Psoas muscle (tissue), 8 donors: ENCODE data around the gene LPP. TPM values are rescaled to one million over a fixed set of nuclear protein-coding genes. Genes with fewer than 3 reads are reported as not detected.

ENCODE experiments used
- ATAC-seq, 4 donors: fragments of 200-7000 bp; cut with Tn5 transposase; one replicate each; pipeline ENCODE4 v1.9.1; 2020; ENCODE audit warnings: moderate library complexity in 3 of 4, mild to moderate bottlenecking in 2 of 4
- DNase-seq, 2 donors: peaks; one replicate each; pipeline ENCODE4 v3.0.0-alpha.2; 2020
- H3K27ac ChIP-seq: fragments of 200-600 bp; one replicate; pipeline ENCODE4 v1.8.0; 2022
- H3K27me3 ChIP-seq, 3 donors: fragments of 200-600 bp in 1 of 3; one replicate each; pipeline versions ENCODE4 v1.6.1 to v1.8.0; 2013 to 2022; ENCODE audit warnings: low read length in 2 of 3, mild to moderate bottlenecking in 2 of 3, moderate library complexity in 1 of 3; ENCODE audit not compliant: insufficient read depth in 3 of 3
- H3K36me3 ChIP-seq, 2 donors: fragments of 200-600 bp in 1 of 2; one replicate each; pipeline versions ENCODE4 v1.6.1 to v1.8.0; 2013 to 2022; ENCODE audit warnings: low read depth in 1 of 2, mild to moderate bottlenecking in 1 of 2, moderate library complexity in 1 of 2; ENCODE audit not compliant: insufficient read depth in 1 of 2
- H3K4me1 ChIP-seq: fragments of 200-600 bp; one replicate; pipeline ENCODE4 v1.8.0; 2022
- H3K4me3 ChIP-seq: fragments of 200-600 bp; one replicate; pipeline ENCODE4 v1.8.0; 2022; ENCODE audit warnings: mild to moderate bottlenecking
- H3K9me3 ChIP-seq: fragments of 200-600 bp; one replicate; pipeline ENCODE4 v1.8.0; 2022
- CTCF ChIP-seq: fragments of 200-600 bp; IDR thresholded peaks from one replicate; pipeline ENCODE4 v1.8.0; 2022; ENCODE audit warnings: antibody characterized with exemption
- WGBS, 3 donors: extraction: QIAGEN DNeasy Blood & Tissue Kit; methylation state at CpG; one replicate each; pipeline versions ENCODE4 v1.1.6 to v1.1.7; 2013; 5-methylcytosine and 5-hydroxymethylcytosine counted together
- intact Hi-C, 2 donors: fragments of 100-400 bp; cut with DNase I; formaldehyde crosslinking; loops; one replicate each; pipeline versions ENCODE4 v1.11.0 to v1.14.2; 2022
- polyA plus RNA-seq, 3 donors: library from polyadenylated mRNA; stranded (reverse); fragments of 200-250 nt; gene quantifications; one replicate each; pipeline ENCODE4 v1.2.3, GENCODE V29; 2013
- total RNA-seq, 4 donors: library from RNA; stranded (reverse); fragmentation: NEBNext Ultra II Directional in 2 of 4; extraction: Animal tissue kit (Norgen Biotek cat#: 25700) in 2 of 4; gene quantifications; one replicate each; pipeline versions ENCODE4 v1.2.1 to v1.2.4, GENCODE V29; 2021 to 2023
- donor health status: healthy with polysubstance abuse.
- donor health status: DM: no; HTN: no; CAD: no; lungs with moderate emphysema.
- donor health status: Bipolar disorder and iron deficiency.
- donor health status: healthy.
- donor health status: DM: yes; HTN: yes; CAD: no.
- donor health status: DM: no; HTN: no; CAD: no.
- donor health status: DM: no; HTN: no; CAD: no.
- donor health status: DM: yes; HTN: yes; CAD: no.

LPP gene
- total and polyA plus RNA-seq, 7 donors = 2.6 to 80.3 (median 42.8) TPM

- no peaks in the 10 kb centered on the region for H3K4me1 ChIP-seq
- no peak overlapping the region for H3K27ac ChIP-seq
- H3K4me3 ChIP-seq = no peak overlapping the region
- intact Hi-C loops = loop anchor here in 1 of 2 donors (10.0 kb wide), 1 partner anchor 328 kb away; no protein-coding TSS in a partner anchor
- H3K27me3 ChIP-seq = no peaks in the 10 kb centered on the region
- 44 to 68% (median 57%) methylated on average over 2 of the region's 2 CpGs for WGBS, 3 donors
- no peak for TF ChIP-seq CTCF
- no peaks in the 10 kb centered on the region for H3K9me3 ChIP-seq
- peak; percentile 27 to 69 (median 50) for ATAC-seq
- DNase-seq = no peak
- H3K36me3 ChIP-seq = no peaks in the 10 kb centered on the region
These were observed 463.3 kb downstream of the LPP start for GRCh38 chr3:188617270-188617669.

GRCh38 chr3:188617988-188618701 lies 464.2 kb downstream of the LPP start:
- Histone ChIP-seq H3K27me3 (no peaks in the 10 kb centered on the region), H3K4me3 (no peak overlapping the region), H3K9me3 (no peaks in the 10 kb centered on the region), H3K36me3 (no peaks in the 10 kb centered on the region), H3K27ac (no peak overlapping the region), H3K4me1 (no peaks in the 10 kb centered on the region)
- no peak for TF ChIP-seq CTCF
- WGBS, 3 donors = 91 to 94% (median 91%) methylated on average over 5 of the region's 5 CpGs
- DNase-seq (no peak), ATAC-seq (no peak)
- intact Hi-C loops = loop anchor here in 1 of 2 donors (10.0 kb wide), 1 partner anchor 327 kb away; no protein-coding TSS in a partner anchor

GRCh38 chr3:188620752-188621151 lies 466.8 kb downstream of the LPP start:
- TF ChIP-seq CTCF = no peak
- WGBS, 3 donors = 97 to 99% (median 99%) methylated on average over 2 of the region's 2 CpGs
- H3K27me3 ChIP-seq = no peaks in the 10 kb centered on the region
- peaks cover 10% of the 10 kb centered on the region for H3K4me1 ChIP-seq
- no peak overlapping the region for H3K4me3 ChIP-seq
- intact Hi-C loops = no loop called here
- DNase-seq (no peak), ATAC-seq (no peak)
- no peaks in the 10 kb centered on the region for H3K36me3 ChIP-seq
- H3K27ac ChIP-seq = no peak overlapping the region
- H3K9me3 ChIP-seq = no peaks in the 10 kb centered on the region

- Histone ChIP-seq H3K4me3 (no peak overlapping the region), H3K27ac (no peak overlapping the region), H3K9me3 (peaks cover 3% of the 10 kb centered on the region), H3K36me3 (no peaks in the 10 kb centered on the region), H3K4me1 (peaks cover 15% of the 10 kb centered on the region), H3K27me3 (no peaks in the 10 kb centered on the region)
- ATAC-seq (peak in 3 of 4 donors; percentile 51 to 83 (median 58)), DNase-seq (no peak)
- intact Hi-C loops = no loop called here
- no peak for TF ChIP-seq CTCF
- 15 to 26% (median 21%) methylated on average over 3 of the region's 3 CpGs for WGBS, 3 donors
These were observed 470.4 kb downstream of the LPP start for GRCh38 chr3:188624384-188624783.

- Histone ChIP-seq H3K27ac (no peak overlapping the region), H3K4me1 (peaks cover 15% of the 10 kb centered on the region), H3K36me3 (no peaks in the 10 kb centered on the region), H3K27me3 (no peaks in the 10 kb centered on the region), H3K9me3 (peaks cover 3% of the 10 kb centered on the region), H3K4me3 (no peak overlapping the region)
- no peak for TF ChIP-seq CTCF
- ATAC-seq (no peak), DNase-seq (no peak)
- intact Hi-C loops = no loop called here
These were observed 470.9 kb downstream of the LPP start for GRCh38 chr3:188624828-188625227.
